ENCODE data around the gene HAPSTR1.
"Not testable (repeated sequence)": the region's sequence is repeated elsewhere in the genome, so short reads cannot be mapped to it uniquely, and the experiment has no call there.

GRCh38 chr16:9078467-9079429 is 12.7 kb upstream of the HAPSTR1 start:
- TF ChIP-seq CTCF (IDR thresholded peaks at IDR 0.05; ENCODE audit: borderline replicate concordance, extremely low read depth, low read length, poor library complexity, severe bottlenecking); EZH2 (IDR thresholded peaks at IDR 0.05; ENCODE audit: borderline replicate concordance, low read depth, low read length, severe bottlenecking): not testable (repeated sequence)
